ENCODE results near the gene ERBB4.
"Not testable (repeated sequence)": the region's sequence is repeated elsewhere in the genome, so short reads cannot be mapped to it uniquely, and the experiment has no call there.

Gene ERBB4

GRCh38 chr2:212289301-212289700 lies 249.3 kb downstream of the ERBB4 start:
- no peak for DNase-seq (ENCODE audit: low read depth)

DNA sequence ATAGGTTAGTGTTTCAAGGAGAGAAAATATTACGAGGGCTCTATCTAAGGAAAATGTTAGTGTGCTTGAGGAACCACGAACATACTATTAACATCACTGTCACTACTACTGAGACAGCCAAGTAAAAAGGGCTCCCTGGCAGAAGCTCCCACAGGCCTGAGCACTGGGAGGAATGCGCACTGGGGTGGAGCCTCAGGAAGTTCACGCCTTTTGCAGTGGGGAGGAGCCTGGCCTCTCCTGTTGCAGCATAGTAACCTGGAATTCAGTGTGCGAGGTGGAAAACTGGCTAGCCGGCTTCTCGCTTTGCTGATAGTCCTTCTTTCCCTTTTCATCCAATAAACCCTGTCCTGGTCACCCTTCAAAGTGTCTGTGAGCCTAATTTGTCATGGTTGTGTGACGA lies 250.3 kb downstream of the ERBB4 start:
- no peak for DNase-seq (ENCODE audit: low read depth)

DNA sequence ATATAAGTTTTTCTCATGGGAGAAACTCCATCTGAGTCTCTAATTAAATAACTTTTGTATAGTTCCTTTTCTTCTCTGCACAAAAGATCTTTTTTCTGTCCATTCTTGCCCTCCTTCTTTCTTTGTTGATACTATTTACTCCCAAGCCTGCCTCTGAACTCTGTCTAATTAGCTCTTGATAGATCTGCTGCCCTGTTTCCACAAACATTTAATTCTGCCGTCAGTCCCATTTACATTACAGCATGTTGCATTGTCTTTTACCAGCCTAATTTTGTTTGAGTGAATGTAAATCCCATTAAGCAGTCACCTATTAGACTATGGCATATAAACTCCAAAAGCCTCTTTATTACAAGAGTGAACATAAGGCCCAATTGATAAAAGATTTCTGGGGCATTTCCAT lies 254.4 kb downstream of the ERBB4 start:
- no peak for DNase-seq (ENCODE audit: low read depth)

GRCh38 chr2:212282671-212283261 lies 255.8 kb downstream of the ERBB4 start:
- DNase-seq (ENCODE audit: low read depth): no peak

GRCh38 chr2:212276813-212277212 lies 261.8 kb downstream of the ERBB4 start:
- no peak for DNase-seq (ENCODE audit: low read depth)

- no peak for DNase-seq (ENCODE audit: low read depth)
These were observed 264.4 kb downstream of the ERBB4 start for GRCh38 chr2:212274215-212274614.

DNA sequence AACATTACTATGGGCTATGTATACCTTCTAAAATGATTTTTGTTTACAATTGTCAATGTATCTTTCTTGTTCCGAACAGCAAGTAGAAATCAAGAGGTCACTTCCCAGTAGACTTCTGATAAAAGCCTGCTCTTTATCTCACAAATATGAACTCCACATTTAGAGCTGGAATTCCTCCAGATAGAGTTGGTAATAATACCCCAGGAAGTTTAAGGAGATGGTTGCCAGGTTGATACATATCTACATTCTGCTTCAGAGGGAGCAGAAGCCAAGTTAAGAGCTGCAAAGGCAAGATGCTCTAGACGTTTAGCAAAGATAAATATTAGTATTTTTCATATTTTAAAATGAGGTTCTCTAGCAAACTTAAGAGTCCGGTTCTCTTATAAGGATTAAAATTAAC lies 267.0 kb downstream of the ERBB4 start:
- no peak for DNase-seq (ENCODE audit: low read depth)

GRCh38 chr2:212269005-212269404 lies 269.6 kb downstream of the ERBB4 start:
- no peak for DNase-seq (ENCODE audit: low read depth)

GRCh38 chr2:212266297-212266696 lies 272.3 kb downstream of the ERBB4 start:
- no peak for DNase-seq (ENCODE audit: low read depth)

DNA sequence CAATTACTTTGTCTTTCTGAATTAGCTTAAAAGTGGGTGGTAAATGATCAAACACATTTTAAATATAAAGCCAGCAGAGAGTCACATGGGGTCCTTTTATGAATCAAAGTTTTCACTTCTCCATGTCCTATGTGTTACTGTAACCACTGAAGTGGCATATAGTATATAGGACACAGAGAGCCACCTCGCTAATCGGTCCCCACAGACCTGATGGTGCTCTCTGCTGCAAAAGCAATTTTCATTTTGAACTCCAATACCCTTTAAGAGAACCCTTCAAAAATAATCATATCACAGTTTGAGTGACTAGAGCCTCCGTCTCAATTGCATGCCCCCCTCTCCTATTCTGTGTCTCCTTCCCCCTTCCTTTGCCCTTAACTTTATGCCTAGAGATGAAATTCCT lies 272.8 kb downstream of the ERBB4 start:
- DNase-seq (ENCODE audit: low read depth): no peak

GRCh38 chr2:212264187-212264586 lies 274.4 kb downstream of the ERBB4 start:
- no peak for DNase-seq (ENCODE audit: low read depth)

GRCh38 chr2:212259226-212259625 lies 279.4 kb downstream of the ERBB4 start:
- no peak for DNase-seq (ENCODE audit: low read depth)

DNA sequence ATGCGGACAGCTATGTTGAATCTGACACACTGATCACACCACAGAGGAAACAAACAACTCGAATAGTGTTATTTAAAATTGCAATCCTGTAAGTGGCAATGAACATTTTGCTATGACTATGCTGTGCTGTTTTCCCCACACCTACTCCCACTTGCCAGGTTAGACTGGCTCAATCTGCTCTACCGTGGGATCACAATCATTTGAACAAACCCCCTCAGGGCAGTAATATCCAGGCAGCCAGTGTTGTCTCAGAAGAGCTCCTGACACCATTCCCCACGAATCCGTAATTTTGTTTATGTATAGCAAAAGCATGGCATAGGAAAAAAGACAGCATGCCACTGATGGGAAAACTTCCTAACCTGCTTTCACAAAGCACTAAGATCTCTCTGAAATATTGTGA lies 284.3 kb downstream of the ERBB4 start:
- DNase-seq (ENCODE audit: low read depth): no peak

- DNase-seq (ENCODE audit: low read depth): no peak
These were observed 289.2 kb downstream of the ERBB4 start for GRCh38 chr2:212249451-212249850.

GRCh38 chr2:212245880-212246279 lies 292.7 kb downstream of the ERBB4 start:
- DNase-seq (ENCODE audit: low read depth): no peak

DNA sequence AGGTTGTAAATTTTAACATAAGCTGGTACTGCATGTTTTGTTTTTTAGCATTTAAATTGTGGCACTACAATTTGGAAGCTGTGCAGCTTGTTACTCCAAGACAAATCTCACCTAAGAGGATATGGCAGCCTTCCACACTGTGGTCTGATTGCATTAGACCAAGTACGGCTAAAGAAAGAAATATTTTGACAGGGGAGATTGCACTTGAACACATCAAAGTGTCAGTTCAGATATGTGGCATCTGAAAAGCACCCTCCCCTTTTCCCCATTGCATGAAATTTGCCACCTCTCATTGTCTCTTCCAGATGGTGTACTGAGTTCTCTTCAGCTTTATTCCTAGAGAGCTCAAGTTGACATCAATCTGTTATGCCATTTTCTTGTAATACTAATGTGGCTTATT lies 295.9 kb downstream of the ERBB4 start:
- no peak for DNase-seq (ENCODE audit: low read depth)

DNA sequence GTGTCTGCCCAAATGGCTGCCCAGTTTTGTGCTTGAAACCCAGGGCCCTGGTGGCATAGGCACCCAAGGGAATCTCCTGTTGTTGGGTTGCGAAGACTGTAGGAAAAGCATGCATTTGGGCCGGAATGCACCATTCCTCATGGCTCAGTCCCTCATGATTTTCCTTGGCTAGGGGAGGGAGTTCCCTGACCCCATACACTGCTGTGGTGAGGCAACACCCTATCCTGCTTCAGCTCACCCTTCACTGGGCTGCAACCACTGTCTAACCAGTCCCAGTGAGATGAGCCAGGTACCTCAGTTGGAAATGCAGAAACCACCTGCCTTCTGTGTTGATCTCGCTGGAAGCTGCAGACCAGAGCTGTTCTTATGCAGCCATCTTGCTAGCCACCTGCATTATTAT lies 300.4 kb downstream of the ERBB4 start:
- not testable (repeated sequence) for DNase-seq (ENCODE audit: low read depth)

- DNase-seq (ENCODE audit: low read depth): no peak
These were observed 301.1 kb downstream of the ERBB4 start for GRCh38 chr2:212237350-212238095.

DNA sequence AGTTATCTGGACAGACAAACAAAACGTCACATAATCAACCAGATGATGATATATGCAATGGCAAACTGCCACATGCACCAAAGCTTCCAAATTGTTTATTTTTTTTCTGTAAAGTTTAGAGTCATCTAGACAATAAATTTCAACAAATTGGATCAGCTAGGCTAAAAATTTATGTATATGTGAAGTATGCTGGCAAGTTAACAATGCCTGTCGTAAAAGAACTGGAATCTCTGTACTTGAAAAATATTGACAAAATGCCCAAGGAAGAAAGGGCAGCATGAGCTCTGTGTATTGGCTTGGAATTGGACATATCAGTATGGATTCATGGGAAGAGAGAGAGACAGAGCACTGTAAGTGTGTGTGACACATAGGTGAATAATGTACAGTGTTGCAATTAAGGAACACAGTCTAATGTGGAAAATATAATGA lies 309.8 kb downstream of the ERBB4 start:
- no peak for DNase-seq (ENCODE audit: low read depth)

- DNase-seq (ENCODE audit: low read depth): no peak
These were observed 310.8 kb downstream of the ERBB4 start for GRCh38 chr2:212227755-212228154.

GRCh38 chr2:212226114-212226513 lies 312.5 kb downstream of the ERBB4 start:
- DNase-seq (ENCODE audit: low read depth): no peak

DNA sequence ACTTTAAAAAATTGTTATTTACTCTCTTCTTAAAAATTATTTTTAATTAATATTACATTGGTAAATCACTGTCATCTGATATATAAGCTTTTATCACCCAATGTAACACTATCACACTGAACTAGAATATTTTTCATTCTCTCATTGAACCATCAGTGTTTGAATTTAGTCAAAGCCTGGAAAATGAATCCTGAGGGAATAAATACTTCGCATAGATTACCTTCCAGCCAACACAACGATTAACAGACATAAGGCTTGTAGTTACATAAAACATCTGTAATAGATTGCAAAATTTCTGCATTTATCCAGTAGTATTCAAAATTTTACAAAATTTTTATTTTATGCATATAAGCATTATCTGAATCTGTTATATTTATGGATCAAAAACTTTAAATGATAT lies 314.9 kb downstream of the ERBB4 start:
- no peak for DNase-seq (ENCODE audit: low read depth)

- no peak for DNase-seq (ENCODE audit: low read depth)
These were observed 325.4 kb downstream of the ERBB4 start for GRCh38 chr2:212213191-212213590.

DNA sequence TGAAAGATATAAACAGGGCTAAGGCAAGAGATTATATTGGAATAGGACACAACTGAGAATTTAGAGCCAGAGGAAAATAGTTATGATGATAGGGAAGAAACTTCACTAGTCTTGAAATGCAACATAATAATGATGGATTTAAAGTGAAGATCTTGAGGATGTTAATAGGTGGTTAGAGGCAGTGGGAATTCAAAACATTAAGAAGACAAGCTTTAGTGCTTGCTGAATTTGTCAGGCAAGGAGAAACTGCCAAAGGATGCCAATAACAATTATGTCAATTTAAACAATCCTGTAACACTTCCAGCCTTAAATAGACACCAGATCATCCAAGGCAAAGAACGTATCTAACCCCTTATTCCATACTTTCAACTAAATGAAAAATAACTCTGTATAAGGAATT lies 330.1 kb downstream of the ERBB4 start:
- DNase-seq (ENCODE audit: low read depth): no peak
